ENCODE measurements around the gene RIMOC1. TPM values are rescaled to one million over a fixed set of nuclear protein-coding genes. Genes with fewer than 3 reads are reported as not detected.

Gene RIMOC1
- total RNA-seq, 1 donor: 31.1 TPM

DNA sequence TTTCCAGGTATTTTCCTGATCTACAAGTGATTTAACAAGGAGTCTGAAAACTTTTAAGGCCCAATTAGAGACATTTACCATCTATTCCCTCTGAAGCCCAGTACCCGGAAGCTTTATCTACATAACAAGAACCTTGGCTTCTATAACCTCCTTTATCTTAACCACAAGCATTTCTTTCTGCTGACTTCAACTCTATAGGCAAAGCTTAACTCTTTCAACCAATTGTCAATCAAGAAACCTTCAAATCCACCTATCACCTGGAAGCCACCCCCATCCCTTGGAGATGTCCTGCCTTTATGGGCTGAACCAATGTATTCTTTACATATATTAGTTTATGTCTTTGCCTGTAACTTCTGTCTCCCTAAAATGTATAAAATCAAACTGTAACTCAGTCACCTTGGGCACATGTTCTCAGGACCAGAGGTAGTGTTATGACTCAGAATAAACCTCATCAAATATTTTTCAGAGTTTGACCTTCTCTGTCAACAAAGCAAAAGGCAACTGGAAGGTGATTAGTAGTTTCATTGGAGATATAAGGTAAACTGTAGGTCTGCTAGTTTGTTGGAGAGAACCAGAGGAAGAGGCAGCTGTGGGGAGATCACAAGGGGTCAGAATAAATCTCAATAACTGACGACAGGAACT, 13.0 kb upstream of the RIMOC1 start:
- Histone ChIP-seq H3K4me3 (ENCODE audit: insufficient read depth, low read length) (no peak overlapping the region), H4K20me1 (ENCODE audit: insufficient read depth, low read length) (no peaks in the 10 kb centered on the region), H3K36me3 (ENCODE audit: insufficient read depth, low read length) (no peaks in the 10 kb centered on the region), H3K27me3 (ENCODE audit: insufficient read depth, low read length) (no peaks in the 10 kb centered on the region), H3K79me2 (ENCODE audit: insufficient read depth, low read length) (no peaks in the 10 kb centered on the region), H3K9me3 (ENCODE audit: low read depth, low read length) (no peaks in the 10 kb centered on the region), H2AFZ (ENCODE audit: low read length) (no peak overlapping the region), H3K4me1 (ENCODE audit: insufficient read depth, low read length) (no peaks in the 10 kb centered on the region), H3K27ac (ENCODE audit: low read depth, low read length) (no peak overlapping the region), H3K4me2 (ENCODE audit: insufficient read depth, low read length) (no peak overlapping the region)
- no peak for DNase-seq (ENCODE audit: insufficient read length, low spot score, missing footprints)
- TF ChIP-seq, protein P1, sequence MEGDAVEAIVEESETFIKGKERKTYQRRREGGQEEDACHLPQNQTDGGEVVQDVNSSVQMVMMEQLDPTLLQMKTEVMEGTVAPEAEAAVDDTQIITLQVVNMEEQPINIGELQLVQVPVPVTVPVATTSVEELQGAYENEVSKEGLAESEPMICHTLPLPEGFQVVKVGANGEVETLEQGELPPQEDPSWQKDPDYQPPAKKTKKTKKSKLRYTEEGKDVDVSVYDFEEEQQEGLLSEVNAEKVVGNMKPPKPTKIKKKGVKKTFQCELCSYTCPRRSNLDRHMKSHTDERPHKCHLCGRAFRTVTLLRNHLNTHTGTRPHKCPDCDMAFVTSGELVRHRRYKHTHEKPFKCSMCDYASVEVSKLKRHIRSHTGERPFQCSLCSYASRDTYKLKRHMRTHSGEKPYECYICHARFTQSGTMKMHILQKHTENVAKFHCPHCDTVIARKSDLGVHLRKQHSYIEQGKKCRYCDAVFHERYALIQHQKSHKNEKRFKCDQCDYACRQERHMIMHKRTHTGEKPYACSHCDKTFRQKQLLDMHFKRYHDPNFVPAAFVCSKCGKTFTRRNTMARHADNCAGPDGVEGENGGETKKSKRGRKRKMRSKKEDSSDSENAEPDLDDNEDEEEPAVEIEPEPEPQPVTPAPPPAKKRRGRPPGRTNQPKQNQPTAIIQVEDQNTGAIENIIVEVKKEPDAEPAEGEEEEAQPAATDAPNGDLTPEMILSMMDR (IDR thresholded peaks at IDR 0.05; ENCODE audit: extremely low read depth, low read depth, low read length): no peak

DNA sequence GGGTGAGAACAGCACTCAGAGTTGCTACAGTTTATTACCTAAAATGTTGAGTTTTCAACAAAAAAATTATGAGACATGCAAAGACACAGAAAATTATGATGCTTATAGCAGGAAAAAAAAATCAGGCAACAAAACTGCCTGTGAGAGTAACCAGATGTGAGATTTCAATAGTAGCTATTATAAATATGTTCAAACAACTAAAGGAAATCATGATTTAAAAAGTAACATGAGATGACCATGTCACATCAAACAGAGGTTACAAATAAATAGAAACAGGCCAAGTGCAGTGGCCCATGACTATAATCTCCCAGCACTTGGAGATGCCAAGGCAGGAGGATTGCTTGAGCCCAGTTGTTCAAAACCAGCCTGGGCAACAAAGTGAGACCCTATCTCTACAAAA, 12.1 kb upstream of the RIMOC1 start:
- Histone ChIP-seq H3K9me3 (ENCODE audit: low read depth, low read length) (no peaks in the 10 kb centered on the region), H3K79me2 (ENCODE audit: insufficient read depth, low read length) (no peaks in the 10 kb centered on the region), H3K4me1 (ENCODE audit: insufficient read depth, low read length) (no peaks in the 10 kb centered on the region), H3K36me3 (ENCODE audit: insufficient read depth, low read length) (no peaks in the 10 kb centered on the region), H3K4me2 (ENCODE audit: insufficient read depth, low read length) (no peak overlapping the region), H4K20me1 (ENCODE audit: insufficient read depth, low read length) (no peaks in the 10 kb centered on the region), H3K27me3 (ENCODE audit: insufficient read depth, low read length) (no peaks in the 10 kb centered on the region), H2AFZ (ENCODE audit: low read length) (no peak overlapping the region), H3K4me3 (ENCODE audit: insufficient read depth, low read length) (no peak overlapping the region), H3K27ac (ENCODE audit: low read depth, low read length) (no peak overlapping the region)
- DNase-seq (ENCODE audit: insufficient read length, low spot score, missing footprints): no peak
- TF ChIP-seq, protein P1 (IDR thresholded peaks at IDR 0.05; ENCODE audit: extremely low read depth, low read depth, low read length): no peak

DNA sequence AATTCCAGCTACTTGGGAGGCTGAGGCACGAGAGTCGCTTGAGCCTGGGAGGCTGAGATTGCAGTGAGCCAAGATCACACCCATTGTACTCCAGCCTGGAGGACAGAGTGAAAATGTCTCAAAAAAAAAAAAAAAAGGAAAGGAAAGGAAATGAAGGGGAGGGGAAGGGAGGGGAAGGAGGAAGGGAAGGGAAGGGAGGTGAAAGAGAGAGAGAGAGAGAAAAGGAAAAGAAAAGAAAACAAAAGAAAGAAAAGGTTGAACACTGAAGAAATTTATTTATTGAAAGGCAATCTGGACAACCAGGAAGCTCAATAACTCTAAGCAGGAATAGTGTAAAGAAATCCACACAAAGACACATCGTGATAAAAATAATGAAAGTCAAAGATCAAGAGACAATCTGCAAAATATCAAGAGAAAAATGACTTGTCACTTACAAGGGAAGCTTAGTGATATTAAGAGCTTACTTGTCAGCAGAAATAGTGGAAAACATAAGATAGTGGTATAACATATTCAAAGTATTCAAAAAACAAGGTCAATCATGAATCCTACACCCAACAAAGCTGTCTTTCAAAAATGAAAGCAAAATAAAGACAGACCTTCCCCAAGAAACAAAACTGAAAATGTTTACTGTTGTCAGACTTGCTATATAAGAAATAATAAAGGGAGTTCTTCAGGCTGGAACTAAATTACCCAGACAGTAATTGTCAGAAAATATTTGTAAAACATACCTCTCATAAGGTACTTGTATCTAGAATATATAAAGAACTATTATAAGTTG, 10.9 kb upstream of the RIMOC1 start:
- Histone ChIP-seq H3K36me3 (ENCODE audit: insufficient read depth, low read length) (no peaks in the 10 kb centered on the region), H3K27ac (ENCODE audit: low read depth, low read length) (no peak overlapping the region), H3K9me3 (ENCODE audit: low read depth, low read length) (no peaks in the 10 kb centered on the region), H3K4me2 (ENCODE audit: insufficient read depth, low read length) (no peak overlapping the region), H3K79me2 (ENCODE audit: insufficient read depth, low read length) (no peaks in the 10 kb centered on the region), H2AFZ (ENCODE audit: low read length) (no peak overlapping the region), H3K4me3 (ENCODE audit: insufficient read depth, low read length) (no peak overlapping the region), H3K4me1 (ENCODE audit: insufficient read depth, low read length) (no peaks in the 10 kb centered on the region), H4K20me1 (ENCODE audit: insufficient read depth, low read length) (no peaks in the 10 kb centered on the region), H3K27me3 (ENCODE audit: insufficient read depth, low read length) (no peaks in the 10 kb centered on the region)
- no peak for DNase-seq (ENCODE audit: insufficient read length, low spot score, missing footprints)
- TF ChIP-seq, protein P1 (IDR thresholded peaks at IDR 0.05; ENCODE audit: extremely low read depth, low read depth, low read length): no peak

DNA sequence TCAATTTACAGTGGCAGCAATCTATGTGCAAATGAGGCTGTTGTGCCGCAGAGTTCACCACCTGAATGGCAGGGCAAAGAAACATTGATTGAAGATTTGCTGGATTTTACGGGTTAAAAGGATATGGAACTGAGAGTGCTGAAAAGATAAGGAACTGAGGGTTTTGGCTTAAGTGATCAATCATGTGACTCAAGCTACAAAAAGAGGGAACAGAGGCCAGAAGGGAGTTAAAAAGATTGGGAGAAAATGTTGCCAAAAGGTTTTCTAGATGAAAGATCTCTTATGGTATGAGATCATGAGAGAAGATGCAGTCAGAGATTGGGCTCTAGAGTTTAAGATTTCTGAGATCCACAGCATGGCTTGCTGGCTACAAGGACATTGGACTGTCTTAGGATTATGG, 7.9 kb upstream of the RIMOC1 start:
- H3K27me3 ChIP-seq (ENCODE audit: insufficient read depth, low read length): no peaks in the 10 kb centered on the region
- H2AFZ ChIP-seq (ENCODE audit: low read length): no peak overlapping the region
- H3K27ac ChIP-seq (ENCODE audit: low read depth, low read length): no peak overlapping the region
- H3K9me3 ChIP-seq (ENCODE audit: low read depth, low read length): no peaks in the 10 kb centered on the region
- DNase-seq (ENCODE audit: insufficient read length, low spot score, missing footprints): no peak
- TF ChIP-seq, protein P1 (IDR thresholded peaks at IDR 0.05; ENCODE audit: extremely low read depth, low read depth, low read length): no peak
- no peaks in the 10 kb centered on the region for H3K4me1 ChIP-seq (ENCODE audit: insufficient read depth, low read length)
- no peak overlapping the region for H3K4me2 ChIP-seq (ENCODE audit: insufficient read depth, low read length)
- no peaks in the 10 kb centered on the region for H4K20me1 ChIP-seq (ENCODE audit: insufficient read depth, low read length)
- H3K4me3 ChIP-seq (ENCODE audit: insufficient read depth, low read length): no peak overlapping the region
- no peaks in the 10 kb centered on the region for H3K36me3 ChIP-seq (ENCODE audit: insufficient read depth, low read length)
- H3K79me2 ChIP-seq (ENCODE audit: insufficient read depth, low read length): no peaks in the 10 kb centered on the region

Measured in osteoblast (primary cell).